ENCODE results near the gene CREB3. TPM values are rescaled to one million over a fixed set of nuclear protein-coding genes. Genes with fewer than 3 reads are reported as not detected.

Gene CREB3
- total and polyA plus RNA-seq, 2 of the 4 experiments (the other 2 are of a cell fraction), result 60.7 to 106 TPM

GRCh38 chr9:35754264-35754663, 21.8 kb downstream of the CREB3 start, which contains the start of gene MSMP:
MSMP (minus strand) TSS chr9:35754276; CDS start chr9:35754129, 147 bp downstream.
- POLR2A ChIA-PET (ENCODE audit: unreplicated experiment), result no interaction called here
- CTCF ChIA-PET, result no interaction called here
- no peak for ATAC-seq (ENCODE audit: low read depth)
- H3K4me2 ChIP-seq (ENCODE audit: low read depth, low read length), result no peak within 1 kb of the TSS
- H3K56ac ChIP-seq (ENCODE audit: extremely low read depth, insufficient read depth, low read length), result no peak within 1 kb of the TSS
- H3K4ac ChIP-seq (ENCODE audit: low read depth, low read length), result no peak within 1 kb of the TSS
- peaks cover 12 to 18% of the 10 kb centered on the region in 2 experiments for H3K79me1 ChIP-seq (ENCODE audit: low read depth in 1 of 2, low read length in 2 of 2)
- no peak within 1 kb of the TSS for H3K9ac ChIP-seq (ENCODE audit: low read depth, low read length)
- H2AFZ ChIP-seq (replicated peaks; ENCODE audit: low read length, poor library complexity), result no peak within 1 kb of the TSS
- no peak within 1 kb of the TSS for H3K23ac ChIP-seq (ENCODE audit: low read depth, low read length)
- TF ChIP-seq BHLHE40 (IDR thresholded peaks at IDR 0.05; ENCODE audit: low read depth, low read length), result no peak
- TF ChIP-seq CEBPB (IDR thresholded peaks at IDR 0.05; ENCODE audit: low read depth, low read length), result no peak
- TF ChIP-seq RAD21 (IDR thresholded peaks at IDR 0.05; ENCODE audit: low read length), result no peak
- TF ChIP-seq CHD1 (IDR thresholded peaks at IDR 0.05; ENCODE audit: low read depth, low read length), result no peak
- TF ChIP-seq MAZ (IDR thresholded peaks at IDR 0.05; ENCODE audit: borderline replicate concordance, low read depth, low read length), result no peak
- TF ChIP-seq RFX5 (IDR thresholded peaks at IDR 0.05; ENCODE audit: low read depth, low read length), result no peak
- TF ChIP-seq MXI1 (IDR thresholded peaks at IDR 0.05; ENCODE audit: borderline replicate concordance, low read depth, low read length), result no peak
- no peak for TF ChIP-seq ELK1 (IDR thresholded peaks at IDR 0.05; ENCODE audit: borderline replicate concordance, low read depth, low read length)
- TF ChIP-seq MAFK (IDR thresholded peaks at IDR 0.05; ENCODE audit: low read depth, low read length), result no peak
- TF ChIP-seq RCOR1 (IDR thresholded peaks at IDR 0.05; ENCODE audit: insufficient replicate concordance, low read length), result no peak
- no peak for TF ChIP-seq USF2 (IDR thresholded peaks at IDR 0.05; ENCODE audit: low read depth, low read length)
- TF ChIP-seq SMC3 (IDR thresholded peaks at IDR 0.05; ENCODE audit: low read depth, low read length), result no peak
- no peak for TF ChIP-seq POLR2A (IDR thresholded peaks at IDR 0.05; ENCODE audit: low read depth, low read length)
- TF ChIP-seq NFE2L2 (IDR thresholded peaks at IDR 0.05; ENCODE audit: low read depth, low read length), result no peak
- TF ChIP-seq, protein P1, sequence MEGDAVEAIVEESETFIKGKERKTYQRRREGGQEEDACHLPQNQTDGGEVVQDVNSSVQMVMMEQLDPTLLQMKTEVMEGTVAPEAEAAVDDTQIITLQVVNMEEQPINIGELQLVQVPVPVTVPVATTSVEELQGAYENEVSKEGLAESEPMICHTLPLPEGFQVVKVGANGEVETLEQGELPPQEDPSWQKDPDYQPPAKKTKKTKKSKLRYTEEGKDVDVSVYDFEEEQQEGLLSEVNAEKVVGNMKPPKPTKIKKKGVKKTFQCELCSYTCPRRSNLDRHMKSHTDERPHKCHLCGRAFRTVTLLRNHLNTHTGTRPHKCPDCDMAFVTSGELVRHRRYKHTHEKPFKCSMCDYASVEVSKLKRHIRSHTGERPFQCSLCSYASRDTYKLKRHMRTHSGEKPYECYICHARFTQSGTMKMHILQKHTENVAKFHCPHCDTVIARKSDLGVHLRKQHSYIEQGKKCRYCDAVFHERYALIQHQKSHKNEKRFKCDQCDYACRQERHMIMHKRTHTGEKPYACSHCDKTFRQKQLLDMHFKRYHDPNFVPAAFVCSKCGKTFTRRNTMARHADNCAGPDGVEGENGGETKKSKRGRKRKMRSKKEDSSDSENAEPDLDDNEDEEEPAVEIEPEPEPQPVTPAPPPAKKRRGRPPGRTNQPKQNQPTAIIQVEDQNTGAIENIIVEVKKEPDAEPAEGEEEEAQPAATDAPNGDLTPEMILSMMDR (conservative IDR thresholded peaks at IDR 0.05; ENCODE audit: low read depth, low read length), result no peak
- TF ChIP-seq FOS (IDR thresholded peaks at IDR 0.05; ENCODE audit: low read depth, low read length), result no peak
- no peak within 1 kb of the TSS for H2BK15ac ChIP-seq (ENCODE audit: low read depth, low read length)
- peaks cover 9% of the 10 kb centered on the region for H3K9me1 ChIP-seq (ENCODE audit: insufficient read depth, low read length)
- H3K27me3 ChIP-seq (ENCODE audit: control insufficient read depth, insufficient read depth, low read length), result peaks cover 2% of the 10 kb centered on the region; the same call in 1 of the 2 replicates
- dilution Hi-C loops (cut with HindIII; ENCODE audit: low sequenced_read_pairs, unreplicated experiment), result no loop called here
- H2AK5ac ChIP-seq (ENCODE audit: low read depth, low read length), result no peak within 1 kb of the TSS
- no peak within 1 kb of the TSS for H4K91ac ChIP-seq (ENCODE audit: insufficient read depth, low read depth, low read length)
- peaks cover 13% of the 10 kb centered on the region for H3K4me1 ChIP-seq (ENCODE audit: control insufficient read depth, insufficient read depth, low read length)
- no peak within 1 kb of the TSS for H3K27ac ChIP-seq (ENCODE audit: insufficient read depth, low read length)
- no peaks in the 10 kb centered on the region for H3K9me3 ChIP-seq (ENCODE audit: control insufficient read depth, insufficient read depth, low read length)
- no peak within 1 kb of the TSS for H2BK120ac ChIP-seq (ENCODE audit: low read depth, low read length)
- no peak within 1 kb of the TSS for H2BK20ac ChIP-seq (ENCODE audit: low read depth, low read length)
- H4K8ac ChIP-seq (ENCODE audit: low read depth in 2 of 2, low read length in 2 of 2), result no peak within 1 kb of the TSS
- H4K20me1 ChIP-seq (ENCODE audit: insufficient read depth, low read length), result no peaks in the 10 kb centered on the region
- BruUV-seq (replicated peaks), result no TSS peak
- intact Hi-C loops (cut with micrococcal nuclease), result no loop called here
- in situ Hi-C loops (cut with MboI; ENCODE audit: low sequenced_read_pairs), result no loop called here
- no peak within 1 kb of the TSS for H3K4me3 ChIP-seq (ENCODE audit: insufficient read depth, low read depth, low read length)
- no peak within 1 kb of the TSS for H2AK9ac ChIP-seq (replicated peaks; ENCODE audit: low read depth, low read length, poor library complexity)
- no peak within 1 kb of the TSS for H4K5ac ChIP-seq (ENCODE audit: low read depth, low read length)
- H3K14ac ChIP-seq (replicated peaks; ENCODE audit: low read depth, low read length), result no peak within 1 kb of the TSS
- peaks cover 40% of the 10 kb centered on the region for H3K36me3 ChIP-seq (ENCODE audit: control insufficient read depth, insufficient read depth, low read length)
- DNase-seq, result no peak
- no peak within 1 kb of the TSS for H2BK5ac ChIP-seq (ENCODE audit: low read depth, low read length, poor library complexity, severe bottlenecking)
- no CpG with 5 or more reads among the region's 3 CpGs for WGBS, 2 experiments (ENCODE audit: extremely low coverage in 2 of 2, insufficient read length in 1 of 2)
- H3K18ac ChIP-seq (ENCODE audit: low read depth, low read length), result no peak within 1 kb of the TSS

Data from IMR-90 (cell line).